ENCODE data around the gene SARDH. TPM values are rescaled to one million over a fixed set of nuclear protein-coding genes. Genes with fewer than 3 reads are reported as not detected.

SARDH gene
- total and polyA plus RNA-seq, 9 of the 15 experiments (the other 6 are each of a cell fraction or from before 2014, with no cell fraction given): 0.14 TPM; not detected in 8

DNA sequence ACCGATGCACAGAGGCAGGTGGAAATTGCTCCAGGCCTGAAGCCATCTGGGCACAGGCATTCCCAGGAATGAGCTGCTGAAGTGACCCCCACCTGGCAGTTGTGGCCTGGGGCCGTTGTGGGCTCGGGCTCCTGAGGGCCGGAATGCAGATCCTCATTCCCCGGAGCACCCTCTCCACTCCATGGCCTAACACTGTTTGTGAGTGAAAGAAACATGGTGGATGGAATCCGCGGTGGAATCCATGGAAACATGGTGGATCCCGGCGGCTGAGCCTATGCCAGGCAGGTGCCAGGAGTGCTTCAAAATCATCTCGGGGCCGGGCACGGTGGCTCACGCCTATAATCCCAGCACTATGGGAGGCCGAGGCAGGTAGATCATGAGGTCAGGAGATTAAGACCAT is 3.6 kb upstream of the SARDH start:
- intact Hi-C loops (cut with micrococcal nuclease): no loop called here

More for the DNA sequence above, 3.6 kb upstream of the SARDH start:
- WGBS (ENCODE audit: insufficient coverage, low coverage, missing lambda C conversion rate): 13% methylated on average over 14 of the region's 14 CpGs
- no peak for TF ChIP-seq ZC3H4 (CRISPR knock-in tag; IDR thresholded peaks at IDR 0.05; ENCODE audit: borderline replicate concordance)
- TF ChIP-seq, protein P1, sequence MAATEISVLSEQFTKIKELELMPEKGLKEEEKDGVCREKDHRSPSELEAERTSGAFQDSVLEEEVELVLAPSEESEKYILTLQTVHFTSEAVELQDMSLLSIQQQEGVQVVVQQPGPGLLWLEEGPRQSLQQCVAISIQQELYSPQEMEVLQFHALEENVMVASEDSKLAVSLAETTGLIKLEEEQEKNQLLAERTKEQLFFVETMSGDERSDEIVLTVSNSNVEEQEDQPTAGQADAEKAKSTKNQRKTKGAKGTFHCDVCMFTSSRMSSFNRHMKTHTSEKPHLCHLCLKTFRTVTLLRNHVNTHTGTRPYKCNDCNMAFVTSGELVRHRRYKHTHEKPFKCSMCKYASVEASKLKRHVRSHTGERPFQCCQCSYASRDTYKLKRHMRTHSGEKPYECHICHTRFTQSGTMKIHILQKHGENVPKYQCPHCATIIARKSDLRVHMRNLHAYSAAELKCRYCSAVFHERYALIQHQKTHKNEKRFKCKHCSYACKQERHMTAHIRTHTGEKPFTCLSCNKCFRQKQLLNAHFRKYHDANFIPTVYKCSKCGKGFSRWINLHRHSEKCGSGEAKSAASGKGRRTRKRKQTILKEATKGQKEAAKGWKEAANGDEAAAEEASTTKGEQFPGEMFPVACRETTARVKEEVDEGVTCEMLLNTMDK (IDR thresholded peaks at IDR 0.05; ENCODE audit: borderline replicate concordance, insufficient read depth, low read depth, low read length, poor library complexity, severe bottlenecking): no peak
- TF ChIP-seq XRCC5 (IDR thresholded peaks at IDR 0.05; ENCODE audit: low read depth, low read length): no peak
- no peak for TF ChIP-seq EZH2 (IDR thresholded peaks at IDR 0.05; ENCODE audit: borderline replicate concordance, low read depth, low read length)
- TF ChIP-seq, protein P2, sequence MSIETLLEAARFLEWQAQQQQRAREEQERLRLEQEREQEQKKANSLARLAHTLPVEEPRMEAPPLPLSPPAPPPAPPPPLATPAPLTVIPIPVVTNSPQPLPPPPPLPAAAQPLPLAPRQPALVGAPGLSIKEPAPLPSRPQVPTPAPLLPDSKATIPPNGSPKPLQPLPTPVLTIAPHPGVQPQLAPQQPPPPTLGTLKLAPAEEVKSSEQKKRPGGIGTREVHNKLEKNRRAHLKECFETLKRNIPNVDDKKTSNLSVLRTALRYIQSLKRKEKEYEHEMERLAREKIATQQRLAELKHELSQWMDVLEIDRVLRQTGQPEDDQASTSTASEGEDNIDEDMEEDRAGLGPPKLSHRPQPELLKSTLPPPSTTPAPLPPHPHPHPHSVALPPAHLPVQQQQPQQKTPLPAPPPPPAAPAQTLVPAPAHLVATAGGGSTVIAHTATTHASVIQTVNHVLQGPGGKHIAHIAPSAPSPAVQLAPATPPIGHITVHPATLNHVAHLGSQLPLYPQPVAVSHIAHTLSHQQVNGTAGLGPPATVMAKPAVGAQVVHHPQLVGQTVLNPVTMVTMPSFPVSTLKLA (conservative IDR thresholded peaks at IDR 0.05): no peak
- TF ChIP-seq YY1 (IDR thresholded peaks at IDR 0.05; ENCODE audit: borderline replicate concordance in 1 of 3, control insufficient read depth in 1 of 3, extremely low read depth in 1 of 3, insufficient read depth in 3 of 3, insufficient read length in 1 of 3, insufficient replicate concordance in 2 of 3, low read depth in 1 of 3, low read length in 2 of 3): no peak
- TF ChIP-seq MEIS2 (IDR thresholded peaks at IDR 0.05; ENCODE audit: partially characterized antibody): no peak
- TF ChIP-seq, protein P3, sequence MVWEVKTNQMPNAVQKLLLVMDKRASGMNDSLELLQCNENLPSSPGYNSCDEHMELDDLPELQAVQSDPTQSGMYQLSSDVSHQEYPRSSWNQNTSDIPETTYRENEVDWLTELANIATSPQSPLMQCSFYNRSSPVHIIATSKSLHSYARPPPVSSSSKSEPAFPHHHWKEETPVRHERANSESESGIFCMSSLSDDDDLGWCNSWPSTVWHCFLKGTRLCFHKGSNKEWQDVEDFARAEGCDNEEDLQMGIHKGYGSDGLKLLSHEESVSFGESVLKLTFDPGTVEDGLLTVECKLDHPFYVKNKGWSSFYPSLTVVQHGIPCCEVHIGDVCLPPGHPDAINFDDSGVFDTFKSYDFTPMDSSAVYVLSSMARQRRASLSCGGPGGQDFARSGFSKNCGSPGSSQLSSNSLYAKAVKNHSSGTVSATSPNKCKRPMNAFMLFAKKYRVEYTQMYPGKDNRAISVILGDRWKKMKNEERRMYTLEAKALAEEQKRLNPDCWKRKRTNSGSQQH (CRISPR knock-in tag; IDR thresholded peaks at IDR 0.05): no peak
- no peak for TF ChIP-seq ETV1 (tag; conservative IDR thresholded peaks at IDR 0.05; ENCODE audit: low read depth)
- no peak for TF ChIP-seq MTA3 (IDR thresholded peaks at IDR 0.05; ENCODE audit: borderline replicate concordance)
- TF ChIP-seq ZNF165 (CRISPR knock-in tag; IDR thresholded peaks at IDR 0.05; ENCODE audit: borderline replicate concordance): no peak
- no peak for TF ChIP-seq CEBPG (CRISPR knock-in tag; IDR thresholded peaks at IDR 0.05)
- no peak for TF ChIP-seq CEBPG (tag; conservative IDR thresholded peaks at IDR 0.05 in 1 of 2, IDR thresholded peaks at IDR 0.05 in 1 of 2)
- no peak for TF ChIP-seq ZNF124 (CRISPR knock-in tag; IDR thresholded peaks at IDR 0.05)
- TF ChIP-seq JUNB (CRISPR knock-in tag; conservative IDR thresholded peaks at IDR 0.05): no peak
- TF ChIP-seq, protein P4, sequence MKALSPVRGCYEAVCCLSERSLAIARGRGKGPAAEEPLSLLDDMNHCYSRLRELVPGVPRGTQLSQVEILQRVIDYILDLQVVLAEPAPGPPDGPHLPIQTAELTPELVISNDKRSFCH (CRISPR knock-in tag; IDR thresholded peaks at IDR 0.05): no peak
- TF ChIP-seq, protein P4 (tag; IDR thresholded peaks at IDR 0.05): no peak
- Histone ChIP-seq H3K4me2 (ENCODE audit: insufficient read depth, low read length) (no peak overlapping the region), H3K9me3 (replicated peaks; ENCODE audit: control insufficient read depth, insufficient read depth, low read depth, low read length) (no peaks in the 10 kb centered on the region), H3K9me1 (ENCODE audit: control insufficient read depth, insufficient read depth, low read length) (no peaks in the 10 kb centered on the region), H3K79me2 (ENCODE audit: control insufficient read depth, insufficient read depth, low read length) (no peaks in the 10 kb centered on the region), H3K4me1 (replicated peaks in 1 of 2; ENCODE audit: control insufficient read depth in 2 of 2, insufficient read depth in 2 of 2, low read length in 2 of 2) (peaks cover 0 to 15% of the 10 kb centered on the region in 2 experiments; a peak in 2 of 5 replicates), H4K20me1 (replicated peaks; ENCODE audit: control insufficient read depth, insufficient read depth, low read length) (peaks cover 9% of the 10 kb centered on the region; the same call in 1 of the 2 replicates), H2AFZ (ENCODE audit: low read depth, low read length) (no peak overlapping the region), H3K27me3 (ENCODE audit: control insufficient read depth in 2 of 2, insufficient read depth in 2 of 2, low read length in 2 of 2) (peaks cover 0 to 29% of the 10 kb centered on the region in 2 experiments; a peak in 2 of 5 replicates), H3K36me3 (ENCODE audit: control insufficient read depth, insufficient read depth, low read length) (no peaks in the 10 kb centered on the region), H3K9ac (ENCODE audit: insufficient read depth in 1 of 2, low read depth in 2 of 2, low read length in 2 of 2) (no peak overlapping the region), H3K27ac (ENCODE audit: extremely low read depth, low read depth, low read length) (no peak overlapping the region), H3K4me3 (no peak overlapping the region)
- no peak for ATAC-seq
- no peak for DNase-seq (ENCODE audit: extremely low read depth in 1 of 4, low spot score in 3 of 4)
- in situ Hi-C loops (cut with MboI): no loop called here
- CTCF ChIA-PET (ENCODE audit: low intra/inter-chr PET ratio): no interaction called here
- POLR2A ChIA-PET: interaction anchor here (0.7 kb wide), 1 partner anchor 29 kb away, joined by 3 read pairs; no protein-coding TSS in a partner anchor
- FAIRE-seq: no peak
- BruUV-seq (replicated peaks): no TSS peak
